LNCaP clone FGC (cell line): Measurements from ENCODE around the gene NMNAT3.

ENCODE experiments used
- DNase-seq: peaks from one replicate; pipeline ENCODE4 v3.0.0-alpha.2; 2011; ENCODE audit warnings: low read depth
- H3K4me3 ChIP-seq: 2 replicates; pipeline ENCODE4 v1.5.1; 2011; ENCODE audit warnings: mild to moderate bottlenecking, low read depth, low read length, control low read depth
- TF ChIP-seq, protein P1 (sequence below): IDR thresholded peaks from 2 replicates; pipeline ENCODE4 v1.5.1; 2012; ENCODE audit warnings: mild to moderate bottlenecking; ENCODE audit not compliant: control insufficient read depth, insufficient read depth; ENCODE audit errors: extremely low read depth

The NMNAT3 gene

DNA sequence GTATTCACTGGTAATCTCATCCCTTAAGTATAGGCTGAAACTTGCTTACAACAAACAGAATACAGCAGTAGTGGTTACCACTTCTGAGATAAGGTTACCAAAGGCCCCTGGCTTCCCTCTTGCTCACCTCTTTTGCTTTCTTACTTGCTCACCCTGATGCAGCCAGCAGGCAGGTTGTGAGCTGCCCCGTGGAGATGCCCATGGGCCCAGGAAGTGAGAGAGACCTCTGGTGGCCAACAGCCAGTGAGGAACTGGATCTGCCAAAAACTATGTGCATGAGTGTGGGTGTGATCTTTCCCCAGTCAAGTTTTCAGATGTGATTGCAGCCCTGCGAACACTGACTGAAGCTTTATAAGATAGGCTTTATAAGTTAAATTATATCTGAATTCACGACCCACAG is 48.7 kb downstream of the NMNAT3 start:
- H3K4me3 ChIP-seq: no peak overlapping the region
- TF ChIP-seq, protein P1, sequence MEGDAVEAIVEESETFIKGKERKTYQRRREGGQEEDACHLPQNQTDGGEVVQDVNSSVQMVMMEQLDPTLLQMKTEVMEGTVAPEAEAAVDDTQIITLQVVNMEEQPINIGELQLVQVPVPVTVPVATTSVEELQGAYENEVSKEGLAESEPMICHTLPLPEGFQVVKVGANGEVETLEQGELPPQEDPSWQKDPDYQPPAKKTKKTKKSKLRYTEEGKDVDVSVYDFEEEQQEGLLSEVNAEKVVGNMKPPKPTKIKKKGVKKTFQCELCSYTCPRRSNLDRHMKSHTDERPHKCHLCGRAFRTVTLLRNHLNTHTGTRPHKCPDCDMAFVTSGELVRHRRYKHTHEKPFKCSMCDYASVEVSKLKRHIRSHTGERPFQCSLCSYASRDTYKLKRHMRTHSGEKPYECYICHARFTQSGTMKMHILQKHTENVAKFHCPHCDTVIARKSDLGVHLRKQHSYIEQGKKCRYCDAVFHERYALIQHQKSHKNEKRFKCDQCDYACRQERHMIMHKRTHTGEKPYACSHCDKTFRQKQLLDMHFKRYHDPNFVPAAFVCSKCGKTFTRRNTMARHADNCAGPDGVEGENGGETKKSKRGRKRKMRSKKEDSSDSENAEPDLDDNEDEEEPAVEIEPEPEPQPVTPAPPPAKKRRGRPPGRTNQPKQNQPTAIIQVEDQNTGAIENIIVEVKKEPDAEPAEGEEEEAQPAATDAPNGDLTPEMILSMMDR: peak; percentile 27; the same call in 1 of the 2 replicates
- no peak for DNase-seq

DNA sequence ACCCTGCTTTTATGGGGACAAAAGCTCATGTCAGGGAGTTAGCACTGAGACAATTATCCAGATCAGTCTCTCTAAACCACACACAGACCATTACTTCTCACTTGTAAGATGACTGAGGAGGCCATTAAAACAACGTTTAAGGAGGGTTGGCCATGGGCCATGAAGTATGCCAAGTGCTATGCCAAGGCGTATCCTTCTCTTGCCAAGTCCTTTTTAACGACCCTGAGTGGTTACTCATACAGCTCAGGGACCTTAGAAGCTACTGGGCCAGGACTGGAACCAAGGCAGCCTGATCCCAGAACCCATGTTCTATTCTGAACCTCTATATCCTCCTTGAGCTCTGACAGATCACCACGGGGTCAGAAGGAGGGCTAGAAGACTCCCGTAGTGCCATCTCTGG is 50.0 kb downstream of the NMNAT3 start:
- DNase-seq: peak; percentile 55
- H3K4me3 ChIP-seq: no peak overlapping the region
- TF ChIP-seq, protein P1: no peak

- no peak overlapping the region for H3K4me3 ChIP-seq
- no peak for DNase-seq
- TF ChIP-seq, protein P1: no peak
Observed at GRCh38 chr3:139620438-139620837, 57.3 kb downstream of the NMNAT3 start.

DNA sequence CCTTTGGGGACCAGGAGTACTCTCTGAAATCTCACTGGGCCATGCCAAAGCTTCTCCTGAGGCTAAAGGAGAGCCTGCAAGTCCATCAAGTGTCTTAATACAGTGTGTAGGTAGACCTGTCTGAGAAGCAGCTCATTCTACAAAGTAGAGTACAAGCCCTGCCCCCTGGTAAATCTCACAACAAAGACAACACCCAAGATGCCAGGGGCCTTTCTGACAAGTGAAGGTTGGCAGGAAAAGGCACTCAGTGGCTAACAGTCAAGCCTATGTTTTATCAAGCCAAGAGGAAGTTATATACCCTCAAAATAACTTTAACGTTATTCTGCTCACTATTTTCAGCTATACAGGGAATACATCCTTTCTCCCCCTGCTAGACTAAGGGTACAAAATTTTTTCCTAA is 58.3 kb downstream of the NMNAT3 start:
- no peak overlapping the region for H3K4me3 ChIP-seq
- TF ChIP-seq, protein P1: no peak

GRCh38 chr3:139617672-139618268 is 60.0 kb downstream of the NMNAT3 start:
- TF ChIP-seq, protein P1: no peak
- DNase-seq: no peak
- H3K4me3 ChIP-seq: no peak overlapping the region

More for the DNA sequence above, 58.3 kb downstream of the NMNAT3 start:
- DNase-seq: no peak

GRCh38 chr3:139611528-139611927 is 66.2 kb downstream of the NMNAT3 start:
- no peak for DNase-seq
- H3K4me3 ChIP-seq: no peak overlapping the region
- TF ChIP-seq, protein P1: no peak

DNA sequence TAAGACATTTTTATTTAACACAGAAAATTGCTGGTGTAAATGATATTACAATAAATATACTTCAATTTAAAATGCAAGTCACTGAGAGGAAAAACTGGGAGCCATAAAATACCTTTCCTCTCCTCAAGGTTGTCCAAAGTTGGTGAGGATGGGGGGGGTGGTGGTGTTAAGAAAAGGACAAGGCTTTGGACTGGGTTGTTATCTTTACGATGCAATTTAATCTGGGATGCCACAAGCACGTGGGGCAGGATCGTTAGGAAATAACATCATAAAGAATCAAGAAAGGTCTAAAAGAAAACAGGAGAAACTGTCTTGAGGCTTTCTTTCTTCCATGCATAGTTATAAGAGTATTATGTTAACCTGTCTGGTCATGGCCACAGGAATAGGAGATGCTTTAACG is 66.9 kb downstream of the NMNAT3 start:
- TF ChIP-seq, protein P1: no peak

More for the DNA sequence above, 66.9 kb downstream of the NMNAT3 start:
- DNase-seq: no peak
- no peak overlapping the region for H3K4me3 ChIP-seq
